ENCODE data around the gene PJA2.

PJA2 gene

GRCh38 chr5:109406719-109407118 is 3.1 kb downstream of the PJA2 start:
- TF ChIP-seq TAF1 (IDR thresholded peaks at IDR 0.05; ENCODE audit: borderline replicate concordance, low read depth, low read length), result no peak
- no peak for TF ChIP-seq POLR2AphosphoS5 (IDR thresholded peaks at IDR 0.05; ENCODE audit: low read depth, low read length)
- TF ChIP-seq POLR2A (IDR thresholded peaks at IDR 0.05; ENCODE audit: low read depth, low read length), result no peak
- DNase-seq (ENCODE audit: insufficient read length) (no peak), FAIRE-seq (no peak)

GRCh38 chr5:109404428-109404960 is 5.3 kb downstream of the PJA2 start:
- no peak for FAIRE-seq

GRCh38 chr5:109403469-109403868 is 6.3 kb downstream of the PJA2 start:
- TF ChIP-seq POLR2A (IDR thresholded peaks at IDR 0.05; ENCODE audit: low read depth, low read length) (no peak), TAF1 (IDR thresholded peaks at IDR 0.05; ENCODE audit: borderline replicate concordance, low read depth, low read length) (no peak), POLR2AphosphoS5 (IDR thresholded peaks at IDR 0.05; ENCODE audit: low read depth, low read length) (no peak)
- DNase-seq (ENCODE audit: insufficient read length) (no peak), FAIRE-seq (no peak)

More at GRCh38 chr5:109404428-109404960, 5.3 kb downstream of the PJA2 start:
- no peak for TF ChIP-seq TAF1 (IDR thresholded peaks at IDR 0.05; ENCODE audit: borderline replicate concordance, low read depth, low read length)
- TF ChIP-seq POLR2A (IDR thresholded peaks at IDR 0.05; ENCODE audit: low read depth, low read length), result no peak
- no peak for TF ChIP-seq POLR2AphosphoS5 (IDR thresholded peaks at IDR 0.05; ENCODE audit: low read depth, low read length)
- DNase-seq (ENCODE audit: insufficient read length), result no peak

GRCh38 chr5:109399092-109399759 is 10.5 kb downstream of the PJA2 start:
- DNase-seq (ENCODE audit: insufficient read length) (no peak), FAIRE-seq (no peak)
- TF ChIP-seq POLR2A (IDR thresholded peaks at IDR 0.05; ENCODE audit: low read depth, low read length), result no peak
- no peak for TF ChIP-seq POLR2AphosphoS5 (IDR thresholded peaks at IDR 0.05; ENCODE audit: low read depth, low read length)
- no peak for TF ChIP-seq TAF1 (IDR thresholded peaks at IDR 0.05; ENCODE audit: borderline replicate concordance, low read depth, low read length)

DNA sequence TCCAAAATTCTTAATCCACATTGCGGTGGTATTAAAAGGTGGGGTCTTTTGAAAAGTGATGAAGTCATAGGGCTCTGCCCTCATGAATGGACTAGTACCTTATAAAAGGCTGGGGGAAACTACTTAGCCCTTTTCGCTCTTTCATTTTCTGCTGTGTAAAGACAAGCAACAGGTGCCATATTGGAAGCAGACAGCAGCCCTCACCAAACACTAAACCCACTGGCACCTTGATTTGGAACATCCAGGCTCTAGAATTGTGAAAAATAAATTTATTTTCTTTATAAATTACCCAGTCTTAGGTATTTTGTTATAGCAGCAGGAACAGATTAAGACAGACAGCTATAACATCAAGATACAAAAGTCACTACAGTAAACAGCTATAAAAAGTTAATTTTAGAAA is 12.8 kb downstream of the PJA2 start:
- TF ChIP-seq TAF1 (IDR thresholded peaks at IDR 0.05; ENCODE audit: borderline replicate concordance, low read depth, low read length), result no peak
- FAIRE-seq, result no peak
- no peak for DNase-seq (ENCODE audit: insufficient read length)

GRCh38 chr5:109394806-109395205 is 15.0 kb downstream of the PJA2 start:
- FAIRE-seq, result no peak
- no peak for DNase-seq (ENCODE audit: insufficient read length)
- TF ChIP-seq POLR2AphosphoS5 (IDR thresholded peaks at IDR 0.05; ENCODE audit: low read depth, low read length), result no peak
- TF ChIP-seq TAF1 (IDR thresholded peaks at IDR 0.05; ENCODE audit: borderline replicate concordance, low read depth, low read length), result no peak
- no peak for TF ChIP-seq POLR2A (IDR thresholded peaks at IDR 0.05; ENCODE audit: low read depth, low read length)

GRCh38 chr5:109390188-109390587 is 19.6 kb downstream of the PJA2 start:
- no peak for FAIRE-seq
- no peak for DNase-seq (ENCODE audit: insufficient read length)
- TF ChIP-seq TAF1 (IDR thresholded peaks at IDR 0.05; ENCODE audit: borderline replicate concordance, low read depth, low read length) (no peak), POLR2A (IDR thresholded peaks at IDR 0.05; ENCODE audit: low read depth, low read length) (no peak), POLR2AphosphoS5 (IDR thresholded peaks at IDR 0.05; ENCODE audit: low read depth, low read length) (no peak)

DNA sequence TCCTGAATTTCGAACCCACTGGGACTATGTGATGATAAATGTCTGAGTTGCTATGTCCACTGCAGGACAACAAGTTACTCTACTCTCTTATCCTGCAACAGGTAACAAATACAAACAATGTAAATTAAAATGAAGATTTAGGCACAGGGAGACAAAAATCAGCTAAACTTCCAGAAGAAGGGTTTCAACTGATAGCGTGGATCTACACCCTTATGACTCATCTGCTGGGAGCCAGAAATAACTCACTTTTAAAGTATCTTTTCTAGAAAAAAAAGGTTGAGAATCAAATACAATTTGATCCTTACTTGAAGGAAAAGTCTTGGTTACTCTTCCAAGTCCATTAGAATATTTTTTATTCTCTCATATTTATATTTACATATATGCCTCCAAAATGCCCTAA is 21.4 kb downstream of the PJA2 start:
- no peak for TF ChIP-seq TAF1 (IDR thresholded peaks at IDR 0.05; ENCODE audit: borderline replicate concordance, low read depth, low read length)
- TF ChIP-seq POLR2A (IDR thresholded peaks at IDR 0.05; ENCODE audit: low read depth, low read length), result no peak
- TF ChIP-seq POLR2AphosphoS5 (IDR thresholded peaks at IDR 0.05; ENCODE audit: low read depth, low read length), result no peak
- DNase-seq (ENCODE audit: insufficient read length) (no peak), FAIRE-seq (no peak)

GRCh38 chr5:109387408-109387974 is 22.3 kb downstream of the PJA2 start:
- FAIRE-seq, result no peak
- DNase-seq (ENCODE audit: insufficient read length), result no peak
- no peak for TF ChIP-seq POLR2A (IDR thresholded peaks at IDR 0.05; ENCODE audit: low read depth, low read length)
- TF ChIP-seq TAF1 (IDR thresholded peaks at IDR 0.05; ENCODE audit: borderline replicate concordance, low read depth, low read length), result no peak
- TF ChIP-seq POLR2AphosphoS5 (IDR thresholded peaks at IDR 0.05; ENCODE audit: low read depth, low read length), result no peak

- FAIRE-seq, result no peak
- no peak for DNase-seq (ENCODE audit: insufficient read length)
- TF ChIP-seq POLR2A (IDR thresholded peaks at IDR 0.05; ENCODE audit: low read depth, low read length) (no peak), TAF1 (IDR thresholded peaks at IDR 0.05; ENCODE audit: borderline replicate concordance, low read depth, low read length) (no peak), POLR2AphosphoS5 (IDR thresholded peaks at IDR 0.05; ENCODE audit: low read depth, low read length) (no peak)
Measured at GRCh38 chr5:109378095-109378494, 31.7 kb downstream of the PJA2 start.

DNA sequence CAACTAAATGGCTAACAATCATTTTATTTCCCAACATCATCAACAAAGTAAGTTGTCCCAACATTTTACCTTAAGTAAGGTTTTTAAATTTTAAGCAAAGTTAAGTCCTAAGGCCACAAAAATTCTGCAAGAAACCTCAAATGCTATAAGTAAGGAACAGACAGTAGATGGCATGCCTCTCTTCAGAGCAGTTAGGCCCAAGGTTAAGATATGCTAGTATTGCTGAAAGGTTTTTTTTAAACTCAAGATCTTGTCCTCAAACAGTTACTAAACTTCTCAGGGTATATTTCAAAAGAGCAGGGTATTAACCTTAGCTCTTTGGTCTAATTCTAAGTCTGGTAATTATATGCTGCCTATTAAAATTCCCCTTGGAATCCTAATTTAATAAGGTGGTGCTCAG is 35.1 kb downstream of the PJA2 start:
- FAIRE-seq (no peak), DNase-seq (ENCODE audit: insufficient read length) (no peak)
- TF ChIP-seq POLR2A (IDR thresholded peaks at IDR 0.05; ENCODE audit: low read depth, low read length) (no peak), TAF1 (IDR thresholded peaks at IDR 0.05; ENCODE audit: borderline replicate concordance, low read depth, low read length) (no peak), POLR2AphosphoS5 (IDR thresholded peaks at IDR 0.05; ENCODE audit: low read depth, low read length) (no peak)

DNA sequence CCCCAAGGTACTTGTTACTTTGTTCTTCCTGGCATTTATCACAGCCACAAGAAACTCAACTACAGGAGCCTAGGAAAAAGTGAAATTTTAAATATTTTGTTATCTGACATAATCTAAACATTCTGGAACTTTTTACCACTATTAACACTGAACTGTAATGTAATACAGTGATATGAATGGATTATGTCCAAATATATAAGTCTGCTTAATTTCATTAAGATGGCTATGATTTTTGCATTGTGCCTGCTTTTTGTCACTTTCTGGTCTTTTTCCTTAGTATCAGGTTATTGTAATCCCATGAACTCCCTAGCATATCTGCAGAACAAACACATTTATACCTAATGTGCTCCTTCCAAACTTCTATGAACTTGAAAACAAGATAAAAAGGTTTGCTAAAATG is 35.8 kb downstream of the PJA2 start:
- DNase-seq (ENCODE audit: insufficient read length), result no peak
- TF ChIP-seq POLR2A (IDR thresholded peaks at IDR 0.05; ENCODE audit: low read depth, low read length) (no peak), POLR2AphosphoS5 (IDR thresholded peaks at IDR 0.05; ENCODE audit: low read depth, low read length) (no peak), TAF1 (IDR thresholded peaks at IDR 0.05; ENCODE audit: borderline replicate concordance, low read depth, low read length) (no peak)
- no peak for FAIRE-seq

Data from GM12892 (cell line).